Spinal cord (tissue), 10 donors: ENCODE results near the gene PARD3. TPM values are rescaled to one million over a fixed set of nuclear protein-coding genes. Genes with fewer than 3 reads are reported as not detected.
"Not testable (repeated sequence)": the region's sequence is repeated elsewhere in the genome, so short reads cannot be mapped to it uniquely, and the experiment has no call there.

Experiments used
- DNase-seq, 6 donors: peaks; one replicate each; pipeline versions ENCODE4 v3.0.0 to v3.0.0-alpha.2; 2013 to 2015; ENCODE audit warnings: low spot score in 6 of 6, low read depth in 4 of 6
- H3K27ac ChIP-seq: one replicate; pipeline ENCODE4 v1.5.1; 2013; ENCODE audit warnings: low read depth, low read length, control low read depth
- H3K27me3 ChIP-seq: one replicate; pipeline ENCODE4 v1.6.1; 2013; ENCODE audit warnings: low read length; ENCODE audit not compliant: control insufficient read depth, insufficient read depth
- H3K36me3 ChIP-seq: one replicate; pipeline ENCODE4 v1.6.1; 2013; ENCODE audit warnings: low read length; ENCODE audit not compliant: control insufficient read depth, insufficient read depth
- H3K4me1 ChIP-seq: one replicate; pipeline ENCODE4 v1.6.1; 2013; ENCODE audit warnings: low read length; ENCODE audit not compliant: control insufficient read depth, insufficient read depth
- H3K4me3 ChIP-seq: one replicate; pipeline ENCODE4 v1.5.1; 2013; ENCODE audit warnings: low read depth, low read length, control low read depth
- H3K9me3 ChIP-seq: one replicate; pipeline ENCODE4 v1.6.1; 2013; ENCODE audit warnings: low read length; ENCODE audit not compliant: control insufficient read depth, insufficient read depth
- WGBS: methylation state at CpG from one replicate; pipeline ENCODE4 v1.1.5; 2013; ENCODE audit warnings: missing lambda C conversion rate; ENCODE audit not compliant: insufficient coverage; 5-methylcytosine and 5-hydroxymethylcytosine counted together
- polyA plus RNA-seq, 2 donors: library from polyadenylated mRNA; unstranded; fragments of 120-200 nt; gene quantifications; one replicate each; pipeline ENCODE4 v1.2.1, GENCODE V29; 2013; ENCODE audit not compliant: insufficient read length in 2 of 2
- total RNA-seq, 2 donors: library from RNA; depleted of rRNA in 1 of 2; stranded (reverse); fragments of 120-200 nt in 1 of 2; fragments of >200 nt in 1 of 2; gene quantifications; one replicate each; pipeline versions ENCODE4 v1.2.3 to v1.2.4, GENCODE V29; 2013 to 2014
- donor health status: healthy.

PARD3 gene
- total and polyA plus RNA-seq, 4 donors: 29.5 to 94.3 (median 47.1) TPM

- no peak for DNase-seq
- Histone ChIP-seq H3K27ac (no peak overlapping the region), H3K36me3 (no peaks in the 10 kb centered on the region), H3K4me3 (no peak overlapping the region), H3K27me3 (no peaks in the 10 kb centered on the region), H3K4me1 (no peaks in the 10 kb centered on the region), H3K9me3 (no peaks in the 10 kb centered on the region)
- WGBS: 89% methylated on average over 1 of the region's 1 CpG
Measured at GRCh38 chr10:34850036-34850435, 34.9 kb upstream of the PARD3 start.

GRCh38 chr10:34845070-34845469 is 30.0 kb upstream of the PARD3 start:
- WGBS: no CpG with 5 or more reads among the region's 2 CpGs
- Histone ChIP-seq H3K4me3 (no peak overlapping the region), H3K27me3 (no peaks in the 10 kb centered on the region), H3K9me3 (no peaks in the 10 kb centered on the region), H3K27ac (no peak overlapping the region), H3K36me3 (no peaks in the 10 kb centered on the region), H3K4me1 (no peaks in the 10 kb centered on the region)
- DNase-seq: no peak

- 90% methylated on average over 3 of the region's 4 CpGs for WGBS
- H3K4me3 ChIP-seq: no peak overlapping the region
- DNase-seq: no peak
- no peaks in the 10 kb centered on the region for H3K4me1 ChIP-seq
- no peaks in the 10 kb centered on the region for H3K36me3 ChIP-seq
- no peaks in the 10 kb centered on the region for H3K9me3 ChIP-seq
- no peaks in the 10 kb centered on the region for H3K27me3 ChIP-seq
- no peak overlapping the region for H3K27ac ChIP-seq
Measured at GRCh38 chr10:34844448-34844847, 29.4 kb upstream of the PARD3 start.

GRCh38 chr10:34843470-34843869 is 28.4 kb upstream of the PARD3 start:
- H3K36me3 ChIP-seq, H3K27ac ChIP-seq, H3K4me3 ChIP-seq, H3K27me3 ChIP-seq, H3K9me3 ChIP-seq, DNase-seq, H3K4me1 ChIP-seq: not testable (repeated sequence)
- 68% methylated on average over 5 of the region's 5 CpGs for WGBS

GRCh38 chr10:34838366-34838900 is 23.3 kb upstream of the PARD3 start:
- Histone ChIP-seq H3K36me3 (no peaks in the 10 kb centered on the region), H3K27ac (no peak overlapping the region), H3K4me3 (no peak overlapping the region), H3K4me1 (no peaks in the 10 kb centered on the region), H3K9me3 (no peaks in the 10 kb centered on the region), H3K27me3 (no peaks in the 10 kb centered on the region)
- 70% methylated on average over 4 of the region's 5 CpGs for WGBS
- DNase-seq: no peak

GRCh38 chr10:34835908-34836508 is 20.9 kb upstream of the PARD3 start:
- no peak for DNase-seq
- Histone ChIP-seq H3K27ac (no peak overlapping the region), H3K4me1 (no peaks in the 10 kb centered on the region), H3K9me3 (no peaks in the 10 kb centered on the region), H3K4me3 (no peak overlapping the region), H3K27me3 (no peaks in the 10 kb centered on the region), H3K36me3 (no peaks in the 10 kb centered on the region)
- 91% methylated on average over 8 of the region's 8 CpGs for WGBS

GRCh38 chr10:34834274-34834673 is 19.2 kb upstream of the PARD3 start:
- Histone ChIP-seq H3K36me3 (no peaks in the 10 kb centered on the region), H3K27me3 (no peaks in the 10 kb centered on the region), H3K27ac (no peak overlapping the region), H3K9me3 (no peaks in the 10 kb centered on the region), H3K4me1 (peaks cover 3% of the 10 kb centered on the region), H3K4me3 (no peak overlapping the region)
- WGBS: no CpG with 5 or more reads among the region's 5 CpGs
- DNase-seq: no peak

- Histone ChIP-seq H3K36me3 (no peaks in the 10 kb centered on the region), H3K4me3 (no peak overlapping the region), H3K27me3 (no peaks in the 10 kb centered on the region), H3K4me1 (peaks cover 3% of the 10 kb centered on the region), H3K9me3 (no peaks in the 10 kb centered on the region), H3K27ac (no peak overlapping the region)
- 11% methylated on average over 5 of the region's 13 CpGs for WGBS
- DNase-seq: peak in 1 of 6 donors; percentile 69
Measured at GRCh38 chr10:34830217-34830822, 15.2 kb upstream of the PARD3 start.

GRCh38 chr10:34826857-34827766 is 12.0 kb upstream of the PARD3 start:
- no peaks in the 10 kb centered on the region for H3K36me3 ChIP-seq
- no peak overlapping the region for H3K27ac ChIP-seq
- 100% methylated on average over 4 of the region's 11 CpGs for WGBS
- H3K27me3 ChIP-seq: no peaks in the 10 kb centered on the region
- H3K4me1 ChIP-seq: peaks cover 3% of the 10 kb centered on the region
- H3K9me3 ChIP-seq: no peaks in the 10 kb centered on the region
- no peak overlapping the region for H3K4me3 ChIP-seq
- peak in 1 of 6 donors; percentile 50 for DNase-seq
